Keratinocyte (primary cell): Measurements from ENCODE around the gene TICAM1. TPM values are rescaled to one million over a fixed set of nuclear protein-coding genes. Genes with fewer than 3 reads are reported as not detected.

Source experiments
- DNase-seq: peaks from one replicate; pipeline ENCODE4 v3.0.0-alpha.2; 2011; ENCODE audit warnings: low read depth, missing footprints, low spot score
- FAIRE-seq: peaks from 2 replicates; lab custom pipeline; 2011; peaks lifted over from hg19 to GRCh38; lab: Jason Lieb, UNC
- H2AFZ ChIP-seq: 2 replicates; pipeline ENCODE4 v1.6.0; 2012; ENCODE audit warnings: low read length, control low read depth, inconsistent platforms; ENCODE audit not compliant: control insufficient read depth
- H3K27ac ChIP-seq: 2 replicates; pipeline ENCODE4 v1.5.1; 2011; ENCODE audit warnings: low read length; ENCODE audit not compliant: control insufficient read depth, insufficient read depth
- H3K27me3 ChIP-seq: 3 replicates; pipeline ENCODE4 v1.6.0; 2011; ENCODE audit warnings: low read length; ENCODE audit not compliant: control insufficient read depth, insufficient read depth; ENCODE audit errors: extremely low read depth
- H3K36me3 ChIP-seq, 2 experiments: 2 replicates in 1 of 2; 3 replicates in 1 of 2; pipeline ENCODE4 v1.5.1; 2011; ENCODE audit warnings: low read length in 2 of 2, mild to moderate bottlenecking in 1 of 2; ENCODE audit not compliant: control insufficient read depth in 2 of 2, insufficient read depth in 2 of 2; ENCODE audit errors: extremely low read depth in 1 of 2
- H3K4me1 ChIP-seq: 3 replicates; pipeline ENCODE4 v1.5.1; 2011; ENCODE audit warnings: low read length; ENCODE audit not compliant: control insufficient read depth, insufficient read depth; ENCODE audit errors: extremely low read depth
- H3K4me2 ChIP-seq: 3 replicates; pipeline ENCODE4 v1.6.0; 2011; ENCODE audit warnings: low read depth, low read length; ENCODE audit not compliant: control insufficient read depth, insufficient read depth; ENCODE audit errors: extremely low read depth
- H3K4me3 ChIP-seq, 3 experiments: fragments of 200-600 bp in 1 of 3; sonication (generic) in 1 of 3; 2 replicates in 2 of 3; 3 replicates in 1 of 3; pipeline ENCODE4 v1.5.1; 2011 to 2016; ENCODE audit warnings: low read length in 3 of 3, mild to moderate bottlenecking in 3 of 3, control low read depth in 2 of 3, inconsistent platforms in 1 of 3, low read depth in 1 of 3, mixed read lengths in 1 of 3, mixed run types in 1 of 3, moderate library complexity in 1 of 3; ENCODE audit not compliant: control insufficient read depth in 2 of 3, insufficient read depth in 2 of 3; ENCODE audit errors: extremely low read depth in 1 of 3
- H3K79me2 ChIP-seq: 2 replicates; pipeline ENCODE4 v1.6.0; 2012; ENCODE audit warnings: low read length; ENCODE audit not compliant: control insufficient read depth, insufficient read depth
- H3K9ac ChIP-seq: 3 replicates; pipeline ENCODE4 v1.6.0; 2011; ENCODE audit warnings: low read length; ENCODE audit not compliant: control insufficient read depth, insufficient read depth; ENCODE audit errors: extremely low read depth
- H3K9me1 ChIP-seq: 3 replicates; pipeline ENCODE4 v1.6.0; 2011; ENCODE audit warnings: low read length; ENCODE audit not compliant: control insufficient read depth, insufficient read depth; ENCODE audit errors: extremely low read depth
- H3K9me3 ChIP-seq: 2 replicates; pipeline ENCODE4 v1.5.1; 2012; ENCODE audit warnings: low read depth, low read length; ENCODE audit not compliant: control insufficient read depth
- H4K20me1 ChIP-seq: 3 replicates; pipeline ENCODE4 v1.6.0; 2011; ENCODE audit warnings: low read length; ENCODE audit not compliant: control insufficient read depth, insufficient read depth; ENCODE audit errors: extremely low read depth
- CTCF ChIP-seq, 3 experiments: IDR thresholded peaks in 1 of 3; conservative IDR thresholded peaks in 1 of 3; optimal IDR thresholded peaks in 1 of 3; 2 replicates in 2 of 3; 3 replicates in 1 of 3; pipeline versions ENCODE3 to v1.5.1; 2011; ENCODE audit warnings: low read length in 3 of 3, mild to moderate bottlenecking in 3 of 3, moderate library complexity in 2 of 3, control low read depth in 1 of 3, inconsistent platforms in 1 of 3; ENCODE audit not compliant: insufficient read depth in 2 of 3; ENCODE audit errors: extremely low read depth in 1 of 3
- EZH2 ChIP-seq: IDR thresholded peaks from one replicate; pipeline ENCODE4 v1.6.1; 2012; ENCODE audit warnings: inconsistent platforms, mild to moderate bottlenecking, low read length, moderate library complexity
- dilution Hi-C: fragments of 300-500 bp; cut with MboI; formaldehyde crosslinking; loops from one replicate; pipeline ENCODE4 v1.7.0; 2020; ENCODE audit warnings: low sequenced_read_pairs; ENCODE audit not compliant: extremely low pct_ligation_motif_present
- polyA plus RNA-seq, 5 experiments: library from polyadenylated mRNA; depleted of rRNA in 3 of 5; stranded (reverse) in 3 of 5; stranded (forward) in 1 of 5; unstranded in 1 of 5; fragments of >200 nt; gene quantifications; 1 replicate in 1 of 5; 2 replicates in 3 of 5; 3 replicates in 1 of 5; pipeline versions ENCODE4 v1.2.1 to v1.2.3, GENCODE V29; 2011 to 2012; ENCODE audit warnings: missing spikeins in 2 of 5, low read depth in 1 of 5, low replicate concordance in 1 of 5

Gene TICAM1
- polyA plus RNA-seq, 1 donor (not counting 4 experiments of a cell fraction or from before 2014, with no cell fraction given): 2.2 TPM

GRCh38 chr19:4811328-4812131, 20.0 kb downstream of the TICAM1 start:
- dilution Hi-C loops: no loop called here
- no peak for DNase-seq
- H3K9ac ChIP-seq: no peak overlapping the region
- H3K9me3 ChIP-seq: no peaks in the 10 kb centered on the region
- H3K36me3 ChIP-seq: peaks cover 4 to 6% of the 10 kb centered on the region in 2 experiments
- FAIRE-seq: no peak
- H3K27ac ChIP-seq: no peak overlapping the region
- no peaks in the 10 kb centered on the region for H3K9me1 ChIP-seq
- no peaks in the 10 kb centered on the region for H4K20me1 ChIP-seq
- peaks cover 6% of the 10 kb centered on the region for H3K4me1 ChIP-seq
- H2AFZ ChIP-seq: no peak overlapping the region
- TF ChIP-seq CTCF (optimal IDR thresholded peaks at IDR 0.05 in 1 of 3, IDR thresholded peaks at IDR 0.05 in 1 of 3, conservative IDR thresholded peaks at IDR 0.05 in 1 of 3; ENCODE audit: extremely low read depth in 1 of 3, insufficient read depth in 2 of 3, low read length in 3 of 3) (peak; percentile 90 to 93 (median 92)), EZH2 (no peak)
- H3K4me2 ChIP-seq: no peak overlapping the region
- H3K79me2 ChIP-seq: no peaks in the 10 kb centered on the region
- H3K27me3 ChIP-seq: no peaks in the 10 kb centered on the region
- no peak overlapping the region for H3K4me3 ChIP-seq

- H4K20me1 ChIP-seq: no peaks in the 10 kb centered on the region
- no peak overlapping the region for H2AFZ ChIP-seq
- H3K4me1 ChIP-seq: no peaks in the 10 kb centered on the region
- H3K27me3 ChIP-seq: no peaks in the 10 kb centered on the region
- no peaks in the 10 kb centered on the region for H3K36me3 ChIP-seq
- no peak for TF ChIP-seq EZH2
- no peak for TF ChIP-seq CTCF (optimal IDR thresholded peaks at IDR 0.05 in 1 of 3, IDR thresholded peaks at IDR 0.05 in 1 of 3, conservative IDR thresholded peaks at IDR 0.05 in 1 of 3; ENCODE audit: extremely low read depth in 1 of 3, insufficient read depth in 2 of 3, low read length in 3 of 3)
- H3K9me3 ChIP-seq: no peaks in the 10 kb centered on the region
- dilution Hi-C loops: no loop called here
- H3K79me2 ChIP-seq: no peaks in the 10 kb centered on the region
- H3K4me2 ChIP-seq: no peak overlapping the region
- DNase-seq (no peak), FAIRE-seq (no peak)
- no peaks in the 10 kb centered on the region for H3K9me1 ChIP-seq
- no peak overlapping the region for H3K4me3 ChIP-seq
- H3K9ac ChIP-seq: no peak overlapping the region
- no peak overlapping the region for H3K27ac ChIP-seq
Measured at GRCh38 chr19:4807188-4807587, 24.3 kb downstream of the TICAM1 start.
